SK-N-DZ (cell line): ENCODE data around the gene TP53TG5. TPM values are rescaled to one million over a fixed set of nuclear protein-coding genes. Genes with fewer than 3 reads are reported as not detected.

Experiments used
- DNase-seq: peaks from one replicate; pipeline ENCODE4 v3.0.0-alpha.2; 2015; ENCODE audit warnings: low spot score
- polyA plus RNA-seq, 2 experiments: library from polyadenylated mRNA; depleted of rRNA; stranded (reverse); fragments of >200 nt; gene quantifications; 2 replicates each; pipeline ENCODE4 v1.2.3, GENCODE V29; 2014

TP53TG5 gene
- polyA plus RNA-seq (2014; cell fraction: cytosol; rRNA removed) = not detected in 2 replicates
- not detected in 2 replicates for polyA plus RNA-seq (2014; cell fraction: nucleus; rRNA removed)

DNA sequence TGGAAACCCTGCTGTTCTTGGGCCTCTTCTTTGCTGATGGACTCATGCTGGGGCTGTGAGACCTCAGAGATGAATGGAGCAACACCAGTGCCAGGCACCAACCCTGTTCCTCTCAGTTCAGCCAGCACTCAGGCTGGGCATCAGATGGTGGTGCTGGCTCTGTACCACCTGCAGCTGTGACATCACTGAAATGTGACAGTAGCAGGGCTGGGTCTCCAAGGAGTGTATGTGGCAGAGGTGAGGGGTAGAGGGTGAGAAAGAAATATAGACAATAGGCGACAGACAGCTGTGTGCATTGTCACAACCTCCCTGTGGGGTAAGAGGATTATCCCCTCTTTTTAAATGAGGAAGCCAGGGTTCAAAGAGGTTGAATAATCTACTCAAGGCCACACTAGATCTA lies at the start of gene TP53TG5:
Gene TP53TG5, minus strand, starts transcription at position 135 of the 400 bp plus-strand sequence. Its CDS starts 89 bp downstream, at position 46.
- no peak for DNase-seq

- peak; percentile 50 for DNase-seq
These were observed 49.4 kb upstream of the TP53TG5 start for GRCh38 chr20:45427236-45428149.

GRCh38 chr20:45426320-45427016 lies 48.3 kb upstream of the TP53TG5 start:
- no peak for DNase-seq

DNA sequence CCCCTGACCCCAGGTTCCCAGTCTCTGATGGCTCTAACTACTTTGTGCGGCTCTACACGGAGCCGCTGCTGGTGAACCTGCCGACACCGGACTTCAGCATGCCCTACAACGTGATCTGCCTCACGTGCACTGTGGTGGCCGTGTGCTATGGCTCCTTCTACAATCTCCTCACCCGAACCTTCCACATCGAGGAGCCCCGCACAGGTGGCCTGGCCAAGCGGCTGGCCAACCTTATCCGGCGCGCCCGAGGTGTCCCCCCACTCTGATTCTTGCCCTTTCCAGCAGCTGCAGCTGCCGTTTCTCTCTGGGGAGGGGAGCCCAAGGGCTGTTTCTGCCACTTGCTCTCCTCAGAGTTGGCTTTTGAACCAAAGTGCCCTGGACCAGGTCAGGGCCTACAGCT lies 47.4 kb upstream of the TP53TG5 start:
- no peak for DNase-seq

DNA sequence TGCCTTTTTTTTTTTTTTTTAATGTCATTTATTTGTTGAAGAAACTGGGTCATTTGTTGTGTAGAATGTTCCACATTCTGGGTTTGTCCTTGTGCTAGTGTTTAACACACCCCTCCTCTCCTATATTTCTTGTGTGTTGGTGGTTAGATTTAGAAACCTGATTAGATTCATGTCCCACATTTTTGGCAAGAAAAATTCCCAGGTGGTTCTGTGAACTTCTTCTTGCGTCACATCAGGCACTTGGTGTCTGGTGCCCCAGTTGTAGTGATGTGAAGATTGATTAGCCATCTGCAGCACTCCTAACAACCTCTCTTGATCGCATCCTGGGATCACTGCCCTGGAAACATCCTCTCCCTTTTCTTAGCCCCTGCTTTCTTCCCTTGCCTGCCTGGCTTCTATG lies 45.6 kb upstream of the TP53TG5 start:
- no peak for DNase-seq

DNA sequence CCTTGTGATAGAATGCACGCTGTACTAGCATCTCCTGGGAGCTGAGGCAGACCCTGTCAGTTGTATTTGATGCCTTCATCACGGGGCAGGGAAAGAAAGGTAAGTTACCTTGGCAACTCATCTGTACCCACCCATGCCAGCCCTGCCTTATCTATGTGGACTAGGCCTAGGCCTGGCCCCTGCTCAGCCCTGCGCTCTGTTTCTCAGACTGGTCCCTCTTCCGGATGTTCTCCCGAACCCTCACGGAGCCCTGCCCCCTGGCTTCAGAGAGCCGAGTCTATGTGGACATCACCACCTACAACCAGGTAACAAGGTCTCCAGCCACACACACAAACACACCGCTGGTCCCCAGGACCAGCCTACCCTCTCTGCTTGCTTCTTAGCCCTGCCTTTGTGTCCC lies 42.0 kb upstream of the TP53TG5 start:
- no peak for DNase-seq

DNA sequence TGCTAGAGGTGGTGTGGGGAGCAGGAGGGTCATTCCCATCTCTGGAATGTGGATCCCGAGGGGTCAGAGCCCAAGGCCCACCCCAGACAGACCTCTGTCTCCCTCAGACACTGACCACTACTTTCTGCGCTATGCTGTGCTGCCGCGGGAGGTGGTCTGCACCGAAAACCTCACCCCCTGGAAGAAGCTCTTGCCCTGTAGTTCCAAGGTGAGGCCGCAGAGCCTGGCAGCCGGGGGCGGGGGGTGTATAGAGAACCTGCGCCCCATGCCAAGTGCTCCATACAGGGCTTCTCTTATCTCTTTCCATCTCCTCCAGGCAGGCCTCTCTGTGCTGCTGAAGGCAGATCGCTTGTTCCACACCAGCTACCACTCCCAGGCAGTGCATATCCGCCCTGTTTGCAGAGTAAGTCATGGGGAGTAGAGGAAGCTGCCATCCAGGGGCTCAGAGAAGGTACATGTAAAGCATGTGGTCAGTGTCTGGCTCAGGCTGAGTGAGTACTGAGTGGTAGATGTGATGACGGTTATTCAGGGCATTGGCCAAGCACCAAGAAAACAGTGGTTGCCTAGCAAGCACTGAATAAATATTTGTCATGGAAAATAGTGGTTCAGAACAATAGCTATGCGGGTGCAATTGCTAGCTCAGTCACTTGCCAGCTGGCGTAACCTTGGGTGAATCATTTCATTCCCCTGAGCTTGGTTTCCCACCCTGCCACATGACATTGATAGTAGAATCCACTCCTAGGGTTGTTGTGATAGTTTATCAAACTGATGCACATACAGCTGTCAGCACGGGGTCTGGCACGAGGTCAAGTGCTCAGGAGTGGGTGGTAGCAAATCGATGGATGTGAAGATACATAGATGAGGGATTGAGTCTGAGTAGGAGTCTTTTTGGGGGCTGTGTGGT lies 41.3 kb upstream of the TP53TG5 start:
- no peak for DNase-seq

- no peak for DNase-seq
These were observed 38.8 kb upstream of the TP53TG5 start for GRCh38 chr20:45416917-45417316.

DNA sequence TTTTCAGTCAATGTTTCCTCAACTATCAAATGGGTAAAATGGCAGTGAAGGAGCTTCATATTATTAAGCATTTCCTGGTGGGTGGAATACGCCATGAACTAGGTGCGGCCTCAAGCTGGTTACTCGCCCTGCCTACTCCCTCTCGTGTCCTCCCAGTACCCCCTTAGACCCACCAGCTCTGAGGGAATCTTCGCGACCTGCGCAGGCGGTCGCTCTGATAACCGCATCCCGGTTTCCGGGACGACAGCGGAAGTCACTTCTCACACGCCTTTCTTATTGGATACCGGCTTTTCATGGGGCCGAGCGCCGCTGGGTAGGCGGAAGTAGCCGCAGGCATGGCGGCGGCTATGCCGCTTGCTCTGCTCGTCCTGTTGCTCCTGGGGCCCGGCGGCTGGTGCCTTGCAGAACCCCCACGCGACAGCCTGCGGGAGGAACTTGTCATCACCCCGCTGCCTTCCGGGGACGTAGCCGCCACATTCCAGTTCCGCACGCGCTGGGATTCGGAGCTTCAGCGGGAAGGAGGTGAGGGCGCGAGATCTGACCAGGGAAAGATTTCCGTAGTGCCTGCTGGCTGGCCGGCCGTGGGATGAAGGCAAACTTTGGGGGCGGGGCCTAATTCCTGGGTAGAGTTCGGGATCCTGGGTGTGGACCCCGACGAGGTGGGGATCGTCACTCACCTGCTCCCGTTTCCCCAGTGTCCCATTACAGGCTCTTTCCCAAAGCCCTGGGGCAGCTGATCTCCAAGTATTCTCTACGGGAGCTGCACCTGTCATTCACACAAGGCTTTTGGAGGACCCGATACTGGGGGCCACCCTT lies 37.9 kb upstream of the TP53TG5 start, which contains the start of gene PIGT:
Gene PIGT, plus strand, starts transcription at position 320 of the 816 bp plus-strand sequence. Its CDS starts 16 bp downstream, at position 336.
- DNase-seq = peak; percentile 94

DNA sequence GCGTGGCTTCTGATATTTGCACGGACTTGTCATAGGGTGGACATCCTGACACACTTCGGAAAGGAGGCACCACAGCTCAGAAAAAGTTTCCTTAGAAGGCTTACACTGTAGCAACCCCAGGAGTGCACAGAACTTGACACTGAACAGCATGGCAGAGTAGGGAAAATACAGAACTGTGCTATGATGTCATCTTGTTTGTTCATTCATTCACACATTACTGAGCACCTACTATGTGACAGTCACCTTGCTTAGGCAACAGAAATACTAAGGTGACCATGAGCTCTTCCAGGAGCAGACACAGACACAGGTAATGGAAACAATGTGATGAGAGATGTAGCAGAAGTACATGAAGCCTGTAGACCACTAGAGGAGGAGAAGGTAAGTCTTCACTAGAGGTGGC lies 35.4 kb upstream of the TP53TG5 start:
- DNase-seq = no peak

- no peak for DNase-seq
These were observed 34.5 kb upstream of the TP53TG5 start for GRCh38 chr20:45412653-45413052.

DNA sequence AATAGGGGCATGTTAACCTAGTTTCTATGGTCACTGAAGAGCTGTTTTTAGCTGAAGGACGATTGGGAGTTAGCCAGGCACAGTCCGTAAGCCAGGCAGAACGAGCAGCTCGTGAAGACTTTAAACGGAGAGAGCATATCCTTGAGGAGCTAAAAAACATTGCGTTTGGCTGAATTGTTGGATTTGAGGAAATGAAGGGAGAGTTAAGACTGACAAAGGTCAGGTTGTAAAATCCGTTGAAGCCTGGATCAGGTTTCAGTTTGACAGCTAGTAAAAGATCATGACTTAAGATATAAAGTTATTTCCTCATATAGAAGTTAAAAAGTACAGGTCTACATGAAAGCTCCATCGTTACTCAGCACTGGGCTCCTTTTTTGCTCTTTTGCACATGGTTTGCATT lies 32.8 kb upstream of the TP53TG5 start:
- no peak for DNase-seq

- DNase-seq = no peak
These were observed 31.6 kb upstream of the TP53TG5 start for GRCh38 chr20:45409521-45410272.

GRCh38 chr20:45408646-45409213 lies 30.6 kb upstream of the TP53TG5 start:
- no peak for DNase-seq

- DNase-seq = no peak
These were observed 29.9 kb upstream of the TP53TG5 start, which contains the start of gene DBNDD2 for GRCh38 chr20:45407783-45408645. Gene DBNDD2, plus strand, starts transcription at chr20:45408289. Its CDS starts 179 bp downstream, at chr20:45408468.

- DNase-seq = peak; percentile 58
These were observed 29.1 kb upstream of the TP53TG5 start for GRCh38 chr20:45407067-45407745.

GRCh38 chr20:45406260-45407066 lies 28.3 kb upstream of the TP53TG5 start:
- DNase-seq = peak; percentile 72
